ENCODE measurements around the gene PHF2.

PHF2 gene

DNA sequence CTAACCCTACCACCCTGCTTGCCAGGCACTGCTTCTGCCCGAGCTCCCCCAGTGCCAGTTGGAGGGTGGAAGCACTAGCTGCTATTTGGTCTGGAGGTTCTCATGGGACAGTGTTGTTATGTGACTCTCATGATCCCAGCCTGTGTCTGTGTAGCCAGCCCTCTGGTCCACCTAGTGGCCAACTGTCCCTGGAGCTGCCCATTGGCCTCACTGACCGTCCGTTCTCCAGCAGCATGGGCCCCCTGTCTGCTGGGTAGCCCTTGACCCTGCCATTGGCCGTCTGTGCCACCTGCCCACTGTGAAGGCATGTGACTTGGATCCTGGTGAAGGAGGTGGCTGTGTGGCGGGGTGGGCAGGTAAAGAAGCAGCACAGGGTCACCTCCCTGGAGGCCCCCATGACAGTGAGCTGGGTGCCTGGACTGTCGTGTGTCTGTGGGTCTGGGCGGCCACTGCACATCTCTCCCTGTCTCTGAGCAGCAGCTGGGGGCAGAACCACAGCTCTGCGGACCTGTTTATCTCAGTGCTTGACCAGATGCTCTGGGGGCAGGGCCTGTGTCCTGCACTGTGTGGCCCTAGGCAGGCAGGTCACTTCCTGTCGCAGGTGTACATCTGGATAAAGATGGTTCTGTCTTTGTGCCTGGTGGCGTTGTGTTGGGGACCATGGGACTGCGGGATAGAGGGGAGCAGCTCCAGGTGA is 11.4 kb downstream of the PHF2 start:
- no peak for DNase-seq

DNA sequence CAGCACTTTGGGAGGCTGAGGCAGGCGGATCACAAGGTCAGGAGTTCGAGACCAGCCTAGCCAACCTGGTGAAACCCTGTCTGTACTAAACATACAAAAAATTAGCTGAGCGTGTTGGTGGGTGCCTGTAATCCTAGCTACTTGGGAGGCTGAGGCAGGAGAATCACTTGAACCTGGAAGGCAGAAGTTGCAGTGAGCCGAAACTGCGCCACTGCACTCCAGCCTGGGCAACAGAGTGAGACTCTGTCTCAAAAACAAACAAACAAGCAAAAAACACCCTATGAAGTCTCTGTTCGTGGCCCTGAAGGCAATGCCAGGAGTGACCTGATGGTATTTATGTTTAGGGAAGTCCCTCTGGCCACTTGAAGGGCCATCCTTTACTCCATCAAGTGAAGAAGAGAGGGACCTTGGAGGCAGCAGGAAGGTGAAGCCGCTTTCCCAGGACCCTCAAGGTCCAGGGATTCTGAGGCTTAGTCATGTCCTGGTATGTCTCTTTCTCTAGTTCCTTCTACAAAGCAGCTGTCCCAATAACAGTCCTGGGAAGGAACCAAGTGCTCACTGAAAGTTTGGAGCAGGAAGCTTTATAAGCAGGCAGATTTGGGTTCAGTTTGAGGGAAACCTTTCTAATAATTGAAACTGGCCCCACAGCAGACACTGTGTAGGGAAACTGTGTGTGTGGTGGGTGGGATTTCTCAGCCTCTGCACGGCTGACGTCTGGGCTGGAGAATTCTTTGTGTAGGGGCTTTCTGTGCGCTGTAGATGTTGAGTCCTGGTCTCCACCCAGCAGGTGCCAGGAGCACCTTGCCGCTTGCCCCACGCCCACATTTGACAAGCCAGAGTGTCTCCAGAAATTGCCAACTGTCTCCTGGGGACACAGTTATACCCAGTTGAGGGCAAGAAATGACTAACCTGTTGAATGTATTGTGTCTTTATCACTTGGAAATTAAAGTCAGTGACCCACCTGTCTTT is 12.5 kb downstream of the PHF2 start:
- no peak for DNase-seq

DNA sequence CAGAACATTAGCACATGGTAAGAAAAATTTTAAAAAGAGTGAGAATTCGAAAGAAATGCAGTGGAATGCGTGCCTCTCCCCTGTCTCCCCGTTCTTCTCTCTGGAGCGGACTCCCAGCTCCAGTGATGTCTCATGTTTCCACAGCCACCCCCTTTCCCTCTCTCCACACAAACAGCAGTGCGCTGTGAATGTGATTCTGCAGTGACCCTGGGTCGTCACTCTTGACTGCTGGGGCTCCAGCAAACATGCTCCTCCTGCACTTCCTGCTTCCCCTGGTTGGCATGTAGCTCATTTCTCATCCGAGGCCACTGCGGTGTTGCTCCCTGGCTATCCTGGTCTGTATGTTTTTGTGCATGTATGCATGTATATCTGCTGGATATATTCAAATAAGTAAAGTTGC is 13.3 kb downstream of the PHF2 start:
- no peak for DNase-seq

DNA sequence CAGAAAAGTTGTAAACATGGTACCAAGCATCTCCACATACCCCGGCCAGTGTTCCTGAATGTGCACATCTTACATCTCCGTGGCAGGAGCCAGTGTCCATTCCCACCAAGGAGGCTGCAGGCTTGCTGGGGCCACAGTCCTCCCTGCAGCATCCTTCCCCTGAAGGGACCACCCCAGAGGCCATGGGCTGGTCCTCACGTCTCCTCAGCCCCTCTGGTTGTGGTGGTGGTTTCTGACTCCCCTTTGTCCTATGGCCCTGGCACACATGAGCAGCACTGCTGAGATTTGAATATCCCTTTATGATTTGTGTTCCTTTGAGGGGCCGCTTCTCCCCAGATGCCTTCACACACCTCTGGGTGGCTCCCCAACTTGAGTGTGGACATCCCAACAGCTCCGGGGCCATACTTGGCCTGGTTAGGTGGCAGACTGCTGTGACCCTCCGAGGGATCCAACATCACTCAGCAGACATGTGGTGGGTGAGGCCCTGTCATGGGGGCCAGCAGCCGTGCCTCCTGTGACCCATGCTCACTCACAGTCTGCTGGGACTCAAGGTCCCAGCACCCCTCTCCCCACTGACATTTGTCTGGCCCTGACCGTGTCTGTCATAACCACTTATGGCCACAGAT is 14.3 kb downstream of the PHF2 start:
- DNase-seq = no peak

DNA sequence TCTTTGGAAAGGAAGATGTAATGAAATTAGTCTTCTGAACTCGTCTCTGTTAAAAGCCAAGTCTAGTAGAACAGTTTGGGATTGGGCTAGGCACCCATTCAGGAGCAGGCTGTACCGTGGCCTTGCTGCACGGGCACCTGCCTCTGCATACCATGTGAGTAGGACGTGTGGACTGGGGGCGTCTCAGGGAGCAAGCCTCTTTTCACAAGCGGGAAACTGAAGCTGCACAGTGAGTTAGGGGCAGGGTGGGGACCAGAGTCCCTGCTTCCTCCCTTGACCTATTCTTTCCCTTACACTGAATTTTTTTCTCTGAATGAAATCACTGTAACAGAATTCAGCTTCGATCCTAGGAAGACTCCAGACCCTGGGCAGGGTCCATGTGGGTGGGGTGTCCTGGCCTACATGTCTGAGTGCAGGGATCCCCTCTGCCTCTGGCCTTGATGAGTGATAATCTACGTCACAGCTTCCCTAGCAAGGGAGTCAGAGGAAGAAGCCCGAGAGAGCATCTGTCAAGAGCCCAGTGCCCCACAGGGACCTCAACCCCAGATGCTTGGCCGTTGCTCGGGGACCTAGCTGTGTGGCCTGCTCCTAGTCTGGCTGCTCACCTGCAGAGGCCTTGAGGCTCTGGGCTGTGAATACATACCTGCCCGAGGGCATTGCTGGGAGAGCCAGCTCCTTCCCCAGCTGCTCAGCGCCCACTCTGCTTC is 15.1 kb downstream of the PHF2 start:
- DNase-seq = no peak

DNA sequence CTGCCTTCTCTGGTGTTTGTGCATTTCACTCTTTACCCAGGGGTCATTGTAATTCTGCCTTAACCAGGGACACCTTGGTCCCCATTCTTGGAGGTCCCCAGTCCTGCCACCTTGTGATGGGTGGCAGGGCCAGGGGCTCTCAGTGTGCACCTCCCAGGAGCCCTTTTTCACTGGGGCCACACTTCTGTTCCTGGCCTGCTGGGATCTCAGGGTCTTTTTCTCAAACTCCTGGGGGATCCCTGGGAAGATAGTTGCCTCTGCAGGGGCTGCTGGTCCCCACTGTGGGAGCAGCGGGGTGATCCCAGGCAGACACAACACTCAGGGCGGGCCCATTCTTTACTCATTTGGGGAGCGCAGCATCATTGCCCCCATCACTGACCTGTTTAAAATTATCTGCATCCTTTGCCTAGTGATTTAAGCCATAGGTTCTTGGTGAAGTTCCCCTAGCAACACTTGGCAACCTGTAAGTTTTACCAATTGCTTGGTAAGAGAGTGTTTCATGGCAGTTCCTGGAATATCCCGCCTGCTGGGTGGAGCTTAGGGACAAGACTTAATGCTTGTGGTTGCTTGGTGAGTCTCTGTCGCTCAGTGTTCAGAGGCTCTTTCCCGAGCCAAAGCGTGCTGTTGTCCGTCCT is 15.7 kb downstream of the PHF2 start:
- no peak for DNase-seq

DNA sequence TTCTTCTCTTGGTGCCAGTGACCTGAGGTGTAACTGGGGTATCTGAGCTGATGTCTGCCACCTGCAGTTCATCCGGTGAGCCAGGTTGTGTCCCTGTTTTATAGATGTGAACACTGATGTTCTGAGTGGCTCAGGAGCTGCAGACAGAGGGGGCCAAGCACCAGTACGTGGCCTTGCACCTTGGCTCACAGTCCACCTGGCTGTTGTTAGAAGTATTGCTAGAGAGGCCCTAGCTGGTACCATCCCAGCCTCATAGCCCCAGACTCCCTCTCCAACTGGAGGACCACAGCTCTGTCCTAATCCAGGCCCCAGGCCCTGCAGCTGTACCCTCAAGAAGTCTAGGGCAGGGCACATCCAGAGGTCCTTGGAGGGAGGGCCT is 16.2 kb downstream of the PHF2 start:
- no peak for DNase-seq

DNA sequence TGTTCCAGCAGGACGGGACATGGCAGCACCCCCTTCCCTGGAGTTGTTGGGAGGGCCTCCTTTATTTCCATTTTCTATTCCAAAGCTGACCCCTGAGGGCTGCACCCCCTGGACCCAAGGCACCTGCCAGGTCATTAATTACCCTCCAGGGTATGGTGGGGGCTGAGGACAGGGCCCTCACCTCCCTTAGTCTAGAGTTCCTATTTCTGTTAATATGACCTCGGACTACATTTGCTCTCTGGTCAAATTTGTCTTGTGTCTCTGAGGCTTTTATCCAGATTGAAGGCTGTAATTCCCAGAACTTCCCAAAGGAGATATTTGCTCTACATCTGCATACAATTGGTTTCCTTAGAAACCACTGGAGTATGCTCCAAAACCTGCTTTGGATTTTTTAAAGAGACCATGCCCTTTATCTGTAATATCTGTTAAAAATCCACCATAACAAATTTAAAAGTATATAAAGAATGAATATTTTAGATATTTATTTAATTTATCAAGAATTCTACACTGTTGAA is 16.8 kb downstream of the PHF2 start:
- DNase-seq = no peak

DNA sequence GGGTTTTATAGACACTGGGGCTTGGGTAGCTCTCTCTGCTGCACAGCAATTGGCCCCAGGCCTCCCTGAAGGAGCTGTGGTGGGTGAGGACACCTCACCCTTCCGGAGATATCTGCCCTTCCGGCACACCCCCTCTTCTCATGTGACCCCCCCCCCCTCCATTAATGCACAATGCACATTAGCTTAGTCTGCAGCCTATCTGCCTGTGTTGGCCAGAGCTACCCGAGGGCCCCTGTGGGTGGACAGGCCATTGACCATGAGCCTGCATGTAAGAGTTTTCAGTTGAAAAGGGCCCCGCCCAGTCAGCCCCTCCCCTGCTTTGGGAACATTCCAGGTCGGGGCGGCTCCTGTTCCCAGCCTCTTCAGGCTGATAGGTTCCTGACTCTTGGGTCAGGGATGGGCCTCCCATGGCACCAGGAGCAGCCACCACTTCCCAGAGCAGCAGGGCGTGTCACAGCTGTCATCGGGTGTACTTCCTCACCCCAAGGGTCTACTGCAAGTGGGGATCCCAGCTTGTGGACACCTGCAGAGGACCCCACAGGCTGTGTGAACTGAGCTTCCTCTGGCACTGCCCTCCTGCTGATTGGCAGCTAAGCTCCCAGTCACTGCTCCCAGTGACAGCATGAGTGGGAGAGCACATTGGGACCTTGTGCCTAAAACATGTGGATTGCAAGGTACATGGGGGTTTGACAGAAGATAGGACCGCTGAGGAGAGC is 17.8 kb downstream of the PHF2 start:
- no peak for DNase-seq

DNA sequence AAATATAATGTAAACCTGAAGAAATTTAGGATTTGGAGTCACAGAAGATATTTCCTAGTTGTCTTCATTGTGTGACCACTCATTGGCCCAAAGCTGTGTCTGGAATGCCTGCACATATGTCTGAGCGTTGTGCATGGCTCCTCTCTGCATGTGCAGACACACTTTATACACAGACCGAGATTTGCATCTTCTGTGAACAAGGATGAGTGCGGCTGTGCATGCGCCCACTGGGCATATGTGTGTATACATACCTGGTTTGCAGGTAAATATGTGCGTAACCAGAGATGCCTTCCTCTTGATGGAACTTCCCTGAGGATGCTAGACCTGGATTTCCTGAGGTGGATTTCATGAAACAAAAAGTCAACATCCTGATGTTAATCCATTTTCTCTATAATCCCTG is 19.1 kb downstream of the PHF2 start:
- no peak for DNase-seq

DNA sequence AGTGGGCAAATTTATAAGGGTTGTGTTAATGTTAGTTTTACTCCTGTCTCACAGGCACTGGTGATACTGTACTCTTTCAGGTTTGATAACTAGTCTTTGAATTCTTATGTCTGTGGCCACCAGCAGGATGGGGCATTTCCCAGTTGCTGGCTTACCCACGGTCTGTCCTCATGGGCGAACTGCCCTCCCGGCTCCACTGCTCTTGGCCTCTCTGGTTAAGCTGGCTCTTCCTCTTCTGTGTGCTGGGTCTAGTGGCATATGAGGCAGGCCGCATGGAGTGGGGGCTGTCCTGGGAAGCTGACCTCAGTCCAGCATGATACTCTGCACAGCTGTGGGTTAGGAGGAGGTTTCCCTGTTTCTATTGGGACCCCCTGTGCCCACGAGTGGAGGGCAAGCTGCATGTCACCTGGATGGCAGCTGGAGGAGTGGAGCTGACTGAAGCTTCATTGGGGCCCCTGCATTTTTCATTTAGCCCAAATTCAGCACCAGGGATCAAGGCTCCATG is 19.5 kb downstream of the PHF2 start:
- no peak for DNase-seq

DNA sequence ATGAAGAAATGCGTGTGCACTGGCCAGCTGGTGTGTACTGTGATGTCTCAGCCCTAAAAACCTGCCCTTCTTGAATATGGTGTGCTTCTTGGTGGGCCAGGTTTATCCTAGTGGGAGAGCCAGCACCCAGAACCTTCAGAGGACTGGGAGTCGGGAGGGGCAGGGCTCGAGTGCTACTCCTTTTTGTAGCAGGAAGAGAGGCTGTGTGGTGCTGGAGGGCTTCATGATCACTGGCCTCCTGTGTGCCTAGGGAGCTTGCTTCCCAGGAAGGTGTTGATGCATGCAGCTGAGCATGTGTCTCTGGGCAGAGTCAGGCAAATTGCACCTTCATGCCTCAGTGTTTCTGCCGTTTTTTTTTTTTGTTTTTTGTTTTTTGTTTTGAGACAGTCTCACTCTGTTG is 20.0 kb downstream of the PHF2 start:
- DNase-seq = no peak

DNA sequence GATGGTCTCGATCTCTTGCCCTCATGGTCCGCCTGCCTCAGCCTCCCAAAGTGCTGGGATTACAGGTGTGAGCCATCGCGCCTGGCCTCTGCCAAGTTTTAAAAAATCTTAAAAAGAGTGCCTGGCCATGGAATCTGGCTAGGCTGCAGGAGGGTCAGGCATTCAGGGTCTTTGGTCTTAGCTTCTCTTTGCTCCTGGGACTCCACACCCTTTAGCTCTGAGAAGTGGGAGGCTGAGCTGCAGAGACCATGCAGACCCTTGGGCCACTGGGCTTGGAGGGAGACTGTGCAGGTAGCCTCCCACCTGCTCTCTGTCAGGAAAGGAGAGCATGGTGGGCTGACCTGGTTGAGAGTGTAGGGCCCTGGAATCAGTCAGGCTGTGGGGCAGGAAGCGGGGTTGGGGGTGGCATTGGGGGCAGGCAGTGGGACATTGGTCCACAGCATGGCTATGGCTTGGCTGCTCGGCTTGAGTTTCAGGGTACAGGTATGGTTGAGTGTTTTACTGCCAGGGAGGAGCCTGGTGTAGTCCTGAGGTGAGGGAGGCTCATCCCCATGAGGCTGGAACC is 20.8 kb downstream of the PHF2 start:
- no peak for DNase-seq

DNA sequence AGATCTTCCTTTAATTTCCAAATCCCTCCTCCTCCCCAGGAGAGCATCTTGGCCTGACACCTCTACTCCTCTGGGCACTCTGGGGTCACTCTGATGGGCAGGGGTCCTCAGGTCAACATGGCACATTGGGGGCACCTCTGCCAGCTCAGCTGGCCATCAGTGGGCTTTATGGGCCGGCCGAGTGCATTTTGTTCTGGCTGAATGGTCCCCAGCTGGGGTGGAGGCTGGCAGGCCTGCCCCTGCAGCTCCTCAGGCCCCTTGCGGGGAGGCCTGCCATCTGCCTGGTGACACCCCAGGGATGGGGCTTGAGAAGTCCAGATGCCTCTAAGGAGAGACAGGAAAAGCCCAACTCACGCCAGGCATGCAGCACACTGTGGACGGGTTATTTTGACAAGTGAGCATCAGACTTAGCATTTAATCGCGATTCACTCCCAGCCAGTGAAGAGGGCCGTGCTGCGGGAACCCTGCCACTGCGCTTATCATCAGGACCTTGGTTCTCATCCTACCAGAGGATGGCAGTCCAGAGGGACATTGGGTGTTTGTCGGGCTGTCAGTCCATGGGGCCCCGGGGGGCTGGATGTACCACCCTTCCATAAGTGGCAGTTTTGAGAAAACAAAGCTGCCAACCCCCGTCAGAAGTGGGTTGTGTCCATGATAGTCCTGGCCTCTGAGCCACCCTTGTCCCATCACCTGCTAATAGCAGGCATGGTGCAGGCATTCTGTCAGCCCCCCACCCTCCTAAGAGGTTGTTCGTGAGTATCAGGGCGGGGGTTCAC is 21.7 kb downstream of the PHF2 start:
- no peak for DNase-seq

DNA sequence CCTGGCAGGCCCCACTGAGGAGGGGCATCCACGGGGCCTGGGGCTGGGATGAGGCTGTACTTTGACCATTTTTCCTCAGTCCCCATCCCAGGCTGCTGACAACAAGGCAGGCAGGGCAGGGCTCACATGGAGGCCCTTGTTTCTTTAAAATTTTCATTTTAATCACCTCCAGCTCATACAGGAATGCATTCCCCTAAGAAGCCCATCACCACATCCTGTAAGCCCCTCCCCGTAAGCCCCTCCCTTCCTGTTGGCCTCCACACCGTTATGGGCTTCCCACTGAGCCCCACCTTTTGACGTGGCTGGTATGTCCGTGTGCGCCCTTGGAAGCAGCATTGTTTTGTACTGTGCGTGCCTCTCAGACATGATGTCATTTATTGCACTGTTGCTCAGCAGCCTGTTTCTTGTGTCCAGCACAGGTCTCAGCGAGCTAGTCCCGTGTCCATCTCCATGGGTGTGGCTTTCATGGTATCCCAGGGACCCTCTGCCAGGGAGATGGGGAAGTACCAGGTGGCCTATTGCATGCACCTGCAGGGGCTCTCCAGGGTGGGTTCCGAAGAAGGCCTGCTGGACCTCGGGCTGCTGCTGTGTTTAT is 22.4 kb downstream of the PHF2 start:
- no peak for DNase-seq

DNA sequence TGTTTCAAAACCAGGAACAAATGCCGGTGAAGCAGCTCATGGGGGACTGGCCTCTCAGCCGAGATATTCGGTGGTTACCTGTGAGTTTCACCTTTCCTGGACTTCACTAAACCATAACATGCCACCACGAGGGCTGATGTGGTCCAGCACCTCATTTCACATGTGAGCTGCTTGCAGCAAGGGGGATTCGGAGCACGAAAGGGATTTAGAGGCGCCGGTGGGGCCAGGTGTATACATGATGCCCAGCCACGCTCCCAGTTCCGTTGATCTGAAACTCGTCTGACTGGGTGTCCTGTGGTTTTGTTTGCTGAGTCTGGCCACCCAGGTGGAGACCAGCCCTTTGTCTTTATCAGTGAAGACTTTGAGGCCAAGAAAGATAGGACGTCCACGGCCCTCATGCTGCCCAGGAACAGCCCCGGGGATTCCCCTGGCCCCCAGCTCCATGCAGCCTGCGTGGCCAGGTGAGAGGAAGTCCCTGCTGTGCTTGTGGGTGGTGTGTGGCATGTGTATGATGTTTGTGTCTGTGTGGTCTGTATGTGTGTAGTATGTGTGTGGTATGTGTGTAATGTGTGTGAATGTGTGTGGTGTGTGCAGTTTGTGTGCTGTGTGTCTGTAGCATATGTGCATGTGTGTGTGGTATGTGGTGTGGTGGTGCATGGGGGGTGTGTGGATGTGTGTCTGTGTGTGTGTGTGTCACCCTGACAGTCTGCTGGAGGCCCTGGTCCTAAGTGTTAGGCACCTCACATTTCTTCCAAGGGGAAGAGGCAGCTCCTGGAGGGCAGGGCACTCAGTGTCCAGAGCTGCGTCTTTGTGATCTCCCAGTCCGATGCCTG is 23.4 kb downstream of the PHF2 start:
- DNase-seq = no peak

DNA sequence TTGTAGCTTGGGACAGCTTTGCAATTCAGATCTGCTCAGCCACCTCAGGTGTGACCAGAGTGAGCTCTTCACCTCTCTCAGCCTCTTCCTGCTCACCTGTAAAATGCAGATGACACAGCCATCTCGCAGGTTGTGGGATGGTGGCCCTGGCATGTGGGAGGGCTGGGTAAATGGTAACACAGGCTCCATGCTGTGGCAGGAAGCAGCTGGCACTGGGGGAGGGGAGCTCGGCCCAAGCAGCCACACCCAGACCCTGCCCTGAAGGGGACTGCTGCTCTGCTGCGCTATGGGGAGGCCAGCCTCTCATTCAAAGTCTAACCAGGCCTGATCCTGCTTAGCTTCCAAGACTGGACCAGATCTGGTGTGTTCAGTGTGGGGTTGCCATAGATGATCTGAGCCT is 24.1 kb downstream of the PHF2 start:
- DNase-seq = no peak

DNA sequence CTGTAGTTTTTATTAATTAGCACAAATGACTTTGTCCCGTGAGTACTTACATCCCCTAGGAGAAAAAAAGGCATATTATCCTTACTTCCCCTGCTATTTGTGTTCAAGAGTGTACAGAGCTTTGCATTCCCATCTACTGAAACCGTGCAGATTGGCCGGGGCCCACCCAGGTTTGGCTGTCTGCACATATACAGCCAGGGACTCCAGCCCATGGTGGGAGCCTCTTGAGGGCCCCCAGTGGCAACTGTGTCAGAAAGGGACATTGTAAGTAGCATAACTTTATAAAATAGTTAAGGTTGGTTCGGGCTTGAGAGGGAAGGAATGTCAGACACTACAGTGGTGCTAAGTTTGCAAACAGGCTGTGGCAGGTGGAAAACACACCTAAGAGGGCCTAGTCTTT is 24.7 kb downstream of the PHF2 start:
- DNase-seq = no peak

DNA sequence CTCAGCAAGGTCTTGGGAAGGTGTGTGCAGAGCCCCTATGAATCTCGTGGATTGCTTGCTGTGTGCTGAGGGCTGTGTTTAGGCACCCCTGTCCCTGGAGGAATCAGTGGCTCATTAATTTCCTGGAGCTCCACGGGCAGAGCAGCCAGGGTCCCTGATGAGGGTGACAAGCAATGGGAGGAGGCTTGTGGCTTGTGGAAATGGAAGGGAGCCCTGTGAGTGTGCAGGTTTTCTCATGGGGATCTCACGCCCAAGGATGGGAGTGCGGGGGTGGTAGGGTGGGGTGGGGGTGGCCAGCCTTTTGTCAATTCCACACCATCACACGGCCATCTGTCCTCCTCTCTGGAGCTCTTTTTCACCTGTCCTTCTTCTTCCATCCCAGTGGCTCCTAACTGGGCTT is 25.3 kb downstream of the PHF2 start:
- DNase-seq = no peak
